HEK293 (cell line): ENCODE results near the gene MED13L.

Experiments used
- CTCF ChIA-PET: fragments of 350-600 bp; formaldehyde crosslinking; extraction: SDS; loops from one replicate; lab custom pipeline; 2021; ENCODE audit warnings: antibody characterized with exemption; lab: Yijun Ruan, JAX
- POLR2A ChIA-PET: fragments of 300-600 bp; formaldehyde crosslinking; extraction: SDS; loops from one replicate; lab custom pipeline; 2020; ENCODE audit warnings: antibody characterized with exemption, inconsistent platforms; lab: Yijun Ruan, JAX
- H3K27ac ChIP-seq: fragments of 200-500 bp; sonication (Bioruptor generic); 2 replicates; pipeline ENCODE4 v1.5.1; 2014; ENCODE audit warnings: low read depth, low read length, control low read depth, inconsistent platforms; ENCODE audit errors: extremely low read depth
- H3K36me3 ChIP-seq, 2 experiments: fragments of 200-500 bp in 1 of 2; sonication (Bioruptor generic) in 1 of 2; 1 replicate in 1 of 2; 2 replicates in 1 of 2; pipeline ENCODE4 v1.5.1; 2014 to 2017; ENCODE audit warnings: inconsistent platforms in 2 of 2, low read length in 2 of 2; ENCODE audit not compliant: control insufficient read depth in 2 of 2, insufficient read depth in 1 of 2
- H3K4me1 ChIP-seq: fragments of 200-500 bp; sonication (Bioruptor generic); 2 replicates; pipeline ENCODE4 v1.5.1; 2014; ENCODE audit warnings: mild to moderate bottlenecking, low read length, inconsistent platforms; ENCODE audit not compliant: control insufficient read depth, insufficient read depth
- H3K4me3 ChIP-seq: 2 replicates; pipeline ENCODE4 v1.5.1; 2011; ENCODE audit warnings: low read depth, mild to moderate bottlenecking, control low read depth, low read length, moderate library complexity
- H3K9me3 ChIP-seq: fragments of 200-500 bp; sonication (Bioruptor generic); 2 replicates; pipeline ENCODE4 v1.5.1; 2014; ENCODE audit warnings: low read depth, low read length, inconsistent platforms; ENCODE audit not compliant: control insufficient read depth, insufficient read depth
- FEZF1 ChIP-seq: fragments of 450-650 bp; formaldehyde crosslinking; IDR thresholded peaks from 2 replicates; pipeline ENCODE4 v1.5.1; 2016; ENCODE audit warnings: missing biosample characterization, missing genetic modification characterization
- GLIS2 ChIP-seq: fragments of 450-650 bp; formaldehyde crosslinking; IDR thresholded peaks from 2 replicates; pipeline ENCODE4 v1.5.1; 2016; ENCODE audit warnings: missing biosample characterization, missing genetic modification characterization
- IKZF3 ChIP-seq: fragments of 450-650 bp; IDR thresholded peaks from 2 replicates; pipeline ENCODE4 v1.5.0; 2018; ENCODE audit warnings: missing biosample characterization, mild to moderate bottlenecking, missing genetic modification characterization, moderate library complexity
- INSM2 ChIP-seq: fragments of 450-650 bp; formaldehyde crosslinking; IDR thresholded peaks from 2 replicates; pipeline ENCODE4 v1.5.1; 2016; ENCODE audit warnings: missing biosample characterization, missing genetic modification characterization
- KLF10 ChIP-seq: fragments of 450-650 bp; IDR thresholded peaks from 2 replicates; pipeline ENCODE4 v1.5.1; 2018; ENCODE audit warnings: missing biosample characterization, mild to moderate bottlenecking, missing genetic modification characterization
- KLF17 ChIP-seq: fragments of 450-650 bp; formaldehyde crosslinking; IDR thresholded peaks from 2 replicates; pipeline ENCODE4 v1.5.1; 2016; ENCODE audit warnings: missing biosample characterization, missing genetic modification characterization
- KLF7 ChIP-seq: fragments of 450-650 bp; formaldehyde crosslinking; IDR thresholded peaks from 2 replicates; pipeline ENCODE4 v1.5.1; 2016; ENCODE audit warnings: missing biosample characterization, missing genetic modification characterization, borderline replicate concordance
- PRDM2 ChIP-seq: fragments of 450-650 bp; formaldehyde crosslinking; IDR thresholded peaks from 2 replicates; pipeline ENCODE4 v1.5.1; 2016; ENCODE audit warnings: missing biosample characterization, missing genetic modification characterization, borderline replicate concordance
- YY1 ChIP-seq: fragments of 450-650 bp; formaldehyde crosslinking; IDR thresholded peaks from 2 replicates; pipeline ENCODE4 v1.5.1; 2018; ENCODE audit warnings: missing biosample characterization, missing genetic modification characterization
- ZBTB17 ChIP-seq: fragments of 450-650 bp; formaldehyde crosslinking; IDR thresholded peaks from 2 replicates; pipeline ENCODE4 v1.5.1; 2016; ENCODE audit warnings: missing biosample characterization, missing genetic modification characterization
- ZBTB21 ChIP-seq: fragments of 450-650 bp; formaldehyde crosslinking; IDR thresholded peaks from 2 replicates; pipeline ENCODE4 v1.5.1; 2017; ENCODE audit warnings: missing biosample characterization, missing genetic modification characterization
- ZNF175 ChIP-seq: fragments of 450-650 bp; formaldehyde crosslinking; IDR thresholded peaks from 2 replicates; pipeline ENCODE4 v1.5.1; 2016; ENCODE audit warnings: missing biosample characterization, missing genetic modification characterization
- ZNF19 ChIP-seq: fragments of 450-650 bp; formaldehyde crosslinking; IDR thresholded peaks from 2 replicates; pipeline ENCODE4; 2016; ENCODE audit warnings: missing biosample characterization, missing genetic modification characterization, low read depth
- ZNF2 ChIP-seq: fragments of 450-650 bp; formaldehyde crosslinking; IDR thresholded peaks from 2 replicates; pipeline ENCODE4 v1.5.1; 2016; ENCODE audit warnings: missing biosample characterization, missing genetic modification characterization
- ZNF211 ChIP-seq: fragments of 450-650 bp; formaldehyde crosslinking; IDR thresholded peaks from 2 replicates; pipeline ENCODE4 v1.5.1; 2016; ENCODE audit warnings: low read depth, missing biosample characterization, missing genetic modification characterization
- ZNF223 ChIP-seq: fragments of 450-650 bp; formaldehyde crosslinking; IDR thresholded peaks from 2 replicates; pipeline ENCODE4 v1.5.1; 2016; ENCODE audit warnings: missing biosample characterization, missing genetic modification characterization
- ZNF292 ChIP-seq: fragments of 450-650 bp; formaldehyde crosslinking; IDR thresholded peaks from 2 replicates; pipeline ENCODE4 v1.5.1; 2016; ENCODE audit warnings: low read depth, missing biosample characterization, missing genetic modification characterization, borderline replicate concordance
- ZNF311 ChIP-seq: fragments of 450-650 bp; formaldehyde crosslinking; IDR thresholded peaks from 2 replicates; pipeline ENCODE4 v1.5.1; 2017; ENCODE audit warnings: missing biosample characterization, missing genetic modification characterization, borderline replicate concordance
- ZNF555 ChIP-seq: fragments of 450-650 bp; formaldehyde crosslinking; conservative IDR thresholded peaks from 2 replicates; pipeline ENCODE4 v1.5.1; 2017; ENCODE audit warnings: missing biosample characterization, mild to moderate bottlenecking, missing genetic modification characterization, inconsistent platforms
- ZNF623 ChIP-seq: fragments of 450-650 bp; formaldehyde crosslinking; IDR thresholded peaks from 2 replicates; pipeline ENCODE4 v1.5.1; 2016; ENCODE audit warnings: missing biosample characterization, missing genetic modification characterization
- ZNF639 ChIP-seq: fragments of 450-650 bp; formaldehyde crosslinking; IDR thresholded peaks from 2 replicates; pipeline ENCODE4 v1.5.1; 2016; ENCODE audit warnings: missing biosample characterization, missing genetic modification characterization
- ZNF658 ChIP-seq: fragments of 450-650 bp; formaldehyde crosslinking; IDR thresholded peaks from 2 replicates; pipeline ENCODE4; 2016; ENCODE audit warnings: missing biosample characterization, missing genetic modification characterization
- ZNF677 ChIP-seq: fragments of 450-650 bp; IDR thresholded peaks from 2 replicates; pipeline ENCODE4 v1.5.0; 2018; ENCODE audit warnings: missing biosample characterization, mild to moderate bottlenecking, missing genetic modification characterization, moderate library complexity
- ZNF747 ChIP-seq: fragments of 450-650 bp; formaldehyde crosslinking; IDR thresholded peaks from 2 replicates; pipeline ENCODE4 v1.5.1; 2016; ENCODE audit warnings: missing biosample characterization, missing genetic modification characterization

The MED13L gene

GRCh38 chr12:116101991-116102390, 175.5 kb downstream of the MED13L start (continued):
- TF ChIP-seq PRDM2 (tag by site-specific recombination) = no peak
- TF ChIP-seq ZNF175 = no peak
- TF ChIP-seq IKZF3 (tag by site-specific recombination) = no peak

GRCh38 chr12:116099652-116100432, 177.7 kb downstream of the MED13L start:
- CTCF ChIA-PET = no interaction called here
- Histone ChIP-seq H3K36me3 (no peaks in the 10 kb centered on the region; a peak in 1 of 3 replicates), H3K27ac (no peak overlapping the region), H3K9me3 (no peaks in the 10 kb centered on the region), H3K4me3 (no peak overlapping the region), H3K4me1 (no peaks in the 10 kb centered on the region; the same call in 1 of the 2 replicates)
- TF ChIP-seq ZBTB17 (tag by site-specific recombination) (peak; percentile 22; the same call in 1 of the 2 replicates), INSM2 (tag by site-specific recombination) (no peak), FEZF1 (tag by site-specific recombination) (peak; percentile 14; the same call in 1 of the 2 replicates)
- POLR2A ChIA-PET = no interaction called here

GRCh38 chr12:116096874-116097273, 180.6 kb downstream of the MED13L start:
- Histone ChIP-seq H3K36me3 (no peaks in the 10 kb centered on the region; a peak in 1 of 3 replicates), H3K27ac (no peak overlapping the region), H3K4me3 (no peak overlapping the region), H3K4me1 (peaks cover 14% of the 10 kb centered on the region), H3K9me3 (no peaks in the 10 kb centered on the region)
- ChIA-PET CTCF (no interaction called here), POLR2A (no interaction called here)
- TF ChIP-seq KLF17 (tag by site-specific recombination) = no peak
- no peak for TF ChIP-seq ZNF747 (tag by site-specific recombination)
- TF ChIP-seq KLF7 = no peak
- TF ChIP-seq ZNF658 (tag by site-specific recombination) = no peak
- no peak for TF ChIP-seq ZNF292 (tag by site-specific recombination)
- no peak for TF ChIP-seq ZNF677 (tag by site-specific recombination)
- TF ChIP-seq ZBTB21 (tag by site-specific recombination) = no peak
- no peak for TF ChIP-seq ZNF2 (tag by site-specific recombination)
- TF ChIP-seq ZNF639 (tag by site-specific recombination) = no peak
- TF ChIP-seq ZNF223 (tag by site-specific recombination) = no peak
- TF ChIP-seq ZNF623 (tag by site-specific recombination) = no peak
- TF ChIP-seq KLF10 (tag by site-specific recombination) = no peak
- TF ChIP-seq ZNF211 = no peak
- TF ChIP-seq ZNF311 (tag by site-specific recombination) = no peak
- TF ChIP-seq ZNF19 (tag by site-specific recombination) = no peak
- TF ChIP-seq YY1 (tag by site-specific recombination) = no peak
- no peak for TF ChIP-seq GLIS2
- no peak for TF ChIP-seq ZNF555 (tag by site-specific recombination)
